ENCODE measurements around the gene GNG12. TPM values are rescaled to one million over a fixed set of nuclear protein-coding genes. Genes with fewer than 3 reads are reported as not detected.

The GNG12 gene
- total RNA-seq, 1 experiment from 2014 or later = 102 TPM

GRCh38 chr1:67771749-67772148, 61.5 kb downstream of the GNG12 start:
- no peak overlapping the region for H2AFZ ChIP-seq
- no peaks in the 10 kb centered on the region for H3K4me1 ChIP-seq (replicated peaks; ENCODE audit: insufficient read depth)
- CTCF ChIA-PET = no interaction called here
- no peaks in the 10 kb centered on the region for H3K27me3 ChIP-seq (ENCODE audit: insufficient read depth, low read depth)
- no peaks in the 10 kb centered on the region for H3K79me2 ChIP-seq (ENCODE audit: low read depth)
- no peak for DNase-seq
- H3K4me2 ChIP-seq = no peak overlapping the region
- 0 out of 2 replicates have a peak, but pooled peaks cover 3% of the 10 kb centered on the region for H3K36me3 ChIP-seq (ENCODE audit: low read depth)
- TF ChIP-seq CTCF (conservative IDR thresholded peaks at IDR 0.05) (no peak), EZH2 (IDR thresholded peaks at IDR 0.05; ENCODE audit: low read depth) (no peak)
- H3K9me3 ChIP-seq (ENCODE audit: insufficient read depth, low read depth) = no peaks in the 10 kb centered on the region
- H3K27ac ChIP-seq = no peak overlapping the region
- no peak overlapping the region for H3K4me3 ChIP-seq
- BruUV-seq (replicated peaks) = no TSS peak
- POLR2A ChIA-PET (ENCODE audit: unreplicated experiment) = no interaction called here
- H3K9me2 ChIP-seq (ENCODE audit: insufficient read depth) = no peaks in the 10 kb centered on the region
- H3F3A ChIP-seq (ENCODE audit: insufficient read depth, low read depth) = no peaks in the 10 kb centered on the region
- intact Hi-C loops (cut with micrococcal nuclease; ENCODE audit: unreplicated experiment) = no loop called here
- no peaks in the 10 kb centered on the region for H4K20me1 ChIP-seq (ENCODE audit: insufficient read depth)

GRCh38 chr1:67771152-67771551, 62.1 kb downstream of the GNG12 start:
- H3F3A ChIP-seq (ENCODE audit: insufficient read depth, low read depth) = 0 out of 2 replicates have a peak, but pooled peaks cover 4% of the 10 kb centered on the region
- POLR2A ChIA-PET (ENCODE audit: unreplicated experiment) = no interaction called here
- no peak overlapping the region for H3K4me3 ChIP-seq
- DNase-seq = peak in 1 of 2 experiments; percentile 76
- intact Hi-C loops (cut with micrococcal nuclease; ENCODE audit: unreplicated experiment) = no loop called here
- H3K27me3 ChIP-seq (ENCODE audit: insufficient read depth, low read depth) = no peaks in the 10 kb centered on the region
- H4K20me1 ChIP-seq (ENCODE audit: insufficient read depth) = no peaks in the 10 kb centered on the region
- BruUV-seq (replicated peaks) = no TSS peak
- H2AFZ ChIP-seq = no peak overlapping the region
- H3K9me2 ChIP-seq (ENCODE audit: insufficient read depth) = no peaks in the 10 kb centered on the region
- no peaks in the 10 kb centered on the region for H3K9me3 ChIP-seq (ENCODE audit: insufficient read depth, low read depth)
- no peak overlapping the region for H3K4me2 ChIP-seq
- CTCF ChIA-PET = no interaction called here
- no peaks in the 10 kb centered on the region for H3K4me1 ChIP-seq (replicated peaks; ENCODE audit: insufficient read depth)
- H3K79me2 ChIP-seq (ENCODE audit: low read depth) = no peaks in the 10 kb centered on the region
- no peak overlapping the region for H3K27ac ChIP-seq
- 0 out of 2 replicates have a peak, but pooled peaks cover 3% of the 10 kb centered on the region for H3K36me3 ChIP-seq (ENCODE audit: low read depth)
- TF ChIP-seq CTCF (conservative IDR thresholded peaks at IDR 0.05) (peak; percentile 42; the same call in 1 of the 2 replicates), EZH2 (IDR thresholded peaks at IDR 0.05; ENCODE audit: low read depth) (no peak)

DNA sequence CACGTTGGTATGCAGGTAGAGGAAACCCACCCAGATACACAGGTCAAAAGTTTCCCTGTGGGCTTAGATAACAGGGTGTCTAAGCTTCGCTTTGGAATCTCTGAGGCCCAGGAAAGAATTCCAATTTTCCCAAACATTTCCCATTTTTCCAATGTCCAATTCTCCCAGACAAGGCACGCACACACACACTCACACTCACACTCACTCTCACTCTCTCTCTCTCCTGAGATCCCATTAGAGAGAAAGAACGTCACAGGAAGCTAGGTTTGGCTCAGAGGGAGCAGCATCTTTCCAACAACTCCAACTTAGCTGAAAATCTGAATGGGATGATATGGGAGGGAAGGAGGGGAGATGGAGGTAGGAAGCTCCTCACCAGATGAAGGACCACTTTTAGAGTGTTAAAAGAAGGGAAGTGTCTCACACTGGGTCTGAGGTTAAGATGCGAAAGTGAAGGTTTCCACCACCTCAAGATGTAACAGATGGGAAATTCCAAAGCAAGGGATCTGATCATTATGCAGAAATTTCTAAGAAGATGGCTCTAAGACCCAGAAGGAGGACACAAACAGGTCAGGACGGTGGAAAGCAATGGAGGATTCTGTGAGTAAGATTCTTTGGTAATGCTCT, 63.5 kb downstream of the GNG12 start:
- Histone ChIP-seq H3K27ac (no peak overlapping the region), H3K4me2 (no peak overlapping the region), H3K9me3 (ENCODE audit: insufficient read depth, low read depth) (no peaks in the 10 kb centered on the region), H3K36me3 (ENCODE audit: low read depth) (0 out of 2 replicates have a peak, but pooled peaks cover 3% of the 10 kb centered on the region), H3K4me1 (replicated peaks; ENCODE audit: insufficient read depth) (no peaks in the 10 kb centered on the region), H3K79me2 (ENCODE audit: low read depth) (no peaks in the 10 kb centered on the region), H3K27me3 (ENCODE audit: insufficient read depth, low read depth) (no peaks in the 10 kb centered on the region), H2AFZ (no peak overlapping the region), H3K9me2 (ENCODE audit: insufficient read depth) (no peaks in the 10 kb centered on the region), H3K4me3 (no peak overlapping the region), H4K20me1 (ENCODE audit: insufficient read depth) (peaks cover 5% of the 10 kb centered on the region; the same call in 1 of the 2 replicates), H3F3A (ENCODE audit: insufficient read depth, low read depth) (0 out of 2 replicates have a peak, but pooled peaks cover 4% of the 10 kb centered on the region)
- BruUV-seq (replicated peaks) = no TSS peak
- DNase-seq = no peak
- TF ChIP-seq EZH2 (IDR thresholded peaks at IDR 0.05; ENCODE audit: low read depth) = no peak
- no peak for TF ChIP-seq CTCF (conservative IDR thresholded peaks at IDR 0.05)
- ChIA-PET POLR2A (ENCODE audit: unreplicated experiment) (no interaction called here), CTCF (no interaction called here)
- intact Hi-C loops (cut with micrococcal nuclease; ENCODE audit: unreplicated experiment) = loop anchor here (10.0 kb wide), 2 partner anchors 335 to 535 kb away; partner anchors contain the start of gene SERBP1

Data from PC-9 (cell line).